AG04450 (cell line): Measurements from ENCODE around the gene CCR5. TPM values are rescaled to one million over a fixed set of nuclear protein-coding genes. Genes with fewer than 3 reads are reported as not detected.

ENCODE experiments used
- CTCF ChIA-PET: fragments of 300-600, 350-600 bp; formaldehyde crosslinking; extraction: SDS; loops from one replicate; lab custom pipeline; 2022; ENCODE audit warnings: antibody characterized with exemption, inconsistent platforms; lab: Charles Lee
- POLR2A ChIA-PET: fragments of 350-600 bp; formaldehyde crosslinking; extraction: SDS; loops from one replicate; lab custom pipeline; 2021; ENCODE audit warnings: antibody characterized with exemption, inconsistent platforms; lab: Yijun Ruan, JAX
- DNase-seq: peaks from one replicate; pipeline ENCODE4 v3.0.0-alpha.2; 2011; ENCODE audit warnings: low read depth, low spot score
- H3K27ac ChIP-seq: one replicate; pipeline ENCODE4 v1.5.1; 2012; ENCODE audit warnings: low read depth, low read length, control low read depth
- H3K27me3 ChIP-seq: one replicate; pipeline ENCODE4 v1.6.0; 2012; ENCODE audit warnings: low read length; ENCODE audit not compliant: control insufficient read depth, insufficient read depth
- H3K4me3 ChIP-seq: 2 replicates; pipeline ENCODE4 v1.5.1; 2011; ENCODE audit warnings: mild to moderate bottlenecking, low read depth, low read length, control low read depth
- H3K9me3 ChIP-seq: 2 replicates; pipeline ENCODE4 v1.5.1; 2012; ENCODE audit warnings: low read length; ENCODE audit not compliant: control insufficient read depth, insufficient read depth
- CTCF ChIP-seq: IDR thresholded peaks from 2 replicates; pipeline ENCODE4 v1.5.1; 2011; ENCODE audit warnings: low read depth, low read length, control low read depth, inconsistent platforms
- polyA plus RNA-seq: library from polyadenylated mRNA; depleted of rRNA; stranded (reverse); fragments of >200 nt; gene quantifications from 2 replicates; pipeline ENCODE4 v1.2.3, GENCODE V29; 2011

Gene CCR5
- polyA plus RNA-seq, 1 experiment, result not detected

GRCh38 chr3:46375814-46376213, 5.1 kb downstream of the CCR5 start:
- Histone ChIP-seq H3K4me3 (no peak overlapping the region), H3K9me3 (no peaks in the 10 kb centered on the region), H3K27me3 (peaks cover 14% of the 10 kb centered on the region), H3K27ac (no peak overlapping the region)
- DNase-seq, result no peak
- ChIA-PET CTCF (no interaction called here), POLR2A (no interaction called here)
- no peak for TF ChIP-seq CTCF

- DNase-seq, result peak; percentile 13
- no peak overlapping the region for H3K4me3 ChIP-seq
- ChIA-PET CTCF (interaction anchor here (0.7 to 2.8 kb wide), 22 partner anchors 8 to 445 kb away, joined by 3 to 27 read pairs (median 4); no protein-coding TSS in a partner anchor), POLR2A (interaction anchor here (0.7 kb wide), 1 partner anchor 15 kb away, joined by 3 read pairs; no protein-coding TSS in a partner anchor)
- peaks cover 13% of the 10 kb centered on the region for H3K27me3 ChIP-seq
- H3K27ac ChIP-seq, result no peak overlapping the region
- H3K9me3 ChIP-seq, result no peaks in the 10 kb centered on the region
- peak; percentile 71 for TF ChIP-seq CTCF
These were observed 7.7 kb downstream of the CCR5 start for GRCh38 chr3:46378426-46378942.

- no peak overlapping the region for H3K27ac ChIP-seq
- no peak overlapping the region for H3K4me3 ChIP-seq
- POLR2A ChIA-PET, result no interaction called here
- H3K9me3 ChIP-seq, result no peaks in the 10 kb centered on the region
- DNase-seq, result no peak
- CTCF ChIA-PET, result no interaction called here
- peaks cover 21% of the 10 kb centered on the region for H3K27me3 ChIP-seq
- TF ChIP-seq CTCF, result no peak
These were observed 9.9 kb downstream of the CCR5 start for GRCh38 chr3:46380471-46381221.

GRCh38 chr3:46381625-46382024, 10.9 kb downstream of the CCR5 start:
- ChIA-PET POLR2A (no interaction called here), CTCF (no interaction called here)
- DNase-seq, result no peak
- no peak for TF ChIP-seq CTCF
- H3K4me3 ChIP-seq, result no peak overlapping the region
- no peak overlapping the region for H3K27ac ChIP-seq
- H3K9me3 ChIP-seq, result no peaks in the 10 kb centered on the region
- H3K27me3 ChIP-seq, result peaks cover 17% of the 10 kb centered on the region
